ENCODE results near the gene JMJD1C.
A peak's percentile ranks its signal among the peaks of the same experiment; 100 is the strongest.

Gene JMJD1C

GRCh38 chr10:63438506-63439498 is 27.0 kb downstream of the JMJD1C start:
- no peak for DNase-seq (ENCODE audit: low spot score)
- no peak overlapping the region for H3K4me3 ChIP-seq
- H3K27ac ChIP-seq, result no peak overlapping the region
- no peak for TF ChIP-seq CTCF (IDR thresholded peaks at IDR 0.05)

- no peak for TF ChIP-seq CTCF (IDR thresholded peaks at IDR 0.05)
- H3K27ac ChIP-seq, result no peak overlapping the region
- no peak for DNase-seq (ENCODE audit: low spot score)
- no peak overlapping the region for H3K4me3 ChIP-seq
These were observed 28.4 kb downstream of the JMJD1C start for GRCh38 chr10:63437116-63437949.

- DNase-seq (ENCODE audit: low spot score), result no peak
- TF ChIP-seq CTCF (IDR thresholded peaks at IDR 0.05), result no peak
- no peak overlapping the region for H3K4me3 ChIP-seq
- no peak overlapping the region for H3K27ac ChIP-seq
These were observed 29.6 kb downstream of the JMJD1C start for GRCh38 chr10:63436225-63436624.

- Histone ChIP-seq H3K4me3 (no peak overlapping the region), H3K27ac (no peak overlapping the region)
- TF ChIP-seq CTCF (IDR thresholded peaks at IDR 0.05), result no peak
- DNase-seq (ENCODE audit: low spot score), result no peak
These were observed 30.6 kb downstream of the JMJD1C start for GRCh38 chr10:63434866-63435854.

- Histone ChIP-seq H3K4me3 (no peak overlapping the region), H3K27ac (peak overlapping the region in 1 of 2 donors; percentile 20)
- no peak for DNase-seq (ENCODE audit: low spot score)
- no peak for TF ChIP-seq CTCF (IDR thresholded peaks at IDR 0.05)
These were observed 33.6 kb downstream of the JMJD1C start for GRCh38 chr10:63431962-63432797.

GRCh38 chr10:63430999-63431356 is 34.8 kb downstream of the JMJD1C start:
- DNase-seq (ENCODE audit: low spot score), result no peak
- Histone ChIP-seq H3K4me3 (no peak overlapping the region), H3K27ac (no peak overlapping the region)
- TF ChIP-seq CTCF (IDR thresholded peaks at IDR 0.05), result no peak

All from coronary artery (tissue), 2 donors.